Fibroblast of lung (primary cell): ENCODE measurements around the gene ADGRG3.

Experiments
- EZH2 ChIP-seq: IDR thresholded peaks from 2 replicates; pipeline ENCODE4 v1.5.1; 2012; ENCODE audit warnings: low read length, control low read depth, mild to moderate bottlenecking; ENCODE audit errors: missing control alignments
- TF ChIP-seq, protein P1 (sequence below), 2 donors: IDR thresholded peaks in 1 of 2; conservative IDR thresholded peaks in 1 of 2; 1 replicate in 1 of 2; 2 replicates in 1 of 2; pipeline ENCODE4 v1.5.1; 2011 to 2012; ENCODE audit warnings: low read length in 2 of 2, control low read depth in 1 of 2, inconsistent platforms in 1 of 2, low read depth in 1 of 2, mild to moderate bottlenecking in 1 of 2

DNA sequence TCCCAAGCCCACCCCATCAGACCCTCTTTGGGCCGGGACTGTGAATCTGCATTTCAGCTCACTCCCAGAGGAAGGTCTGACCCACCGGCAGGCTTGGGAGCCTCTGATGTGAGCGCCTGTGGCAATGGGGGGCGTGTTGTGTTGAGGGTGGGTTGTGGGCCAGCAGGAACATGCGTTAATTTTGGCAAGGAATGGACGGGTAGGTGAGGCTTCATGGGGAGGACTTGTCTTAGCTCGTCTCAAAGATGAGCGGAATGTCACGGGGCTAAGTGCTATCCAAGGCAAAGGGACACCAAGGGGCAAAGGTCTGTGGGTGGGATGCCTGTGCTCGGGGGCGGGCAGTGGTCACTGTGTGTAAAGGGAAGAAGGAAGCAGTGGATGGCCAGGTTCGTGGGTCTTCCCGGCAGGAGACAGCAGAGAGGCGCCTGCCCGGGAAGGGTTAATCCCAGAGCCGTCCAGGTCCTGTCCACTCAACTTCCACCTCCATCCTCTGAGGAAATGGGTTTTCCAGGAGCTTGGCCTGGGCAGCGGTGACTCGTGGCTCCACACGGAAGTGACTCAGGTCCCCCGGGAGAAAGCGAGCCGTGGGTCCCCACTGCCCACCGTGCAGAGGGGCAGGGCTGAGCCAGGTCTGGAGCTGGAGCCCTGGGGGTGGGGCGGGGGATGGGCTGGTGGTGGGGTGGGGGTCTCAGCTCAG is 22.3 kb upstream of the ADGRG3 start:
- TF ChIP-seq, protein P1, sequence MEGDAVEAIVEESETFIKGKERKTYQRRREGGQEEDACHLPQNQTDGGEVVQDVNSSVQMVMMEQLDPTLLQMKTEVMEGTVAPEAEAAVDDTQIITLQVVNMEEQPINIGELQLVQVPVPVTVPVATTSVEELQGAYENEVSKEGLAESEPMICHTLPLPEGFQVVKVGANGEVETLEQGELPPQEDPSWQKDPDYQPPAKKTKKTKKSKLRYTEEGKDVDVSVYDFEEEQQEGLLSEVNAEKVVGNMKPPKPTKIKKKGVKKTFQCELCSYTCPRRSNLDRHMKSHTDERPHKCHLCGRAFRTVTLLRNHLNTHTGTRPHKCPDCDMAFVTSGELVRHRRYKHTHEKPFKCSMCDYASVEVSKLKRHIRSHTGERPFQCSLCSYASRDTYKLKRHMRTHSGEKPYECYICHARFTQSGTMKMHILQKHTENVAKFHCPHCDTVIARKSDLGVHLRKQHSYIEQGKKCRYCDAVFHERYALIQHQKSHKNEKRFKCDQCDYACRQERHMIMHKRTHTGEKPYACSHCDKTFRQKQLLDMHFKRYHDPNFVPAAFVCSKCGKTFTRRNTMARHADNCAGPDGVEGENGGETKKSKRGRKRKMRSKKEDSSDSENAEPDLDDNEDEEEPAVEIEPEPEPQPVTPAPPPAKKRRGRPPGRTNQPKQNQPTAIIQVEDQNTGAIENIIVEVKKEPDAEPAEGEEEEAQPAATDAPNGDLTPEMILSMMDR (conservative IDR thresholded peaks at IDR 0.05 in 1 of 2, IDR thresholded peaks at IDR 0.05 in 1 of 2; ENCODE audit: low read depth in 1 of 2, low read length in 2 of 2): no peak
- no peak for TF ChIP-seq EZH2
